HCT116 (cell line): Measurements from ENCODE around the gene CCNA2. TPM values are rescaled to one million over a fixed set of nuclear protein-coding genes. Genes with fewer than 3 reads are reported as not detected.

ENCODE experiments used
- ATAC-seq: fragments of 200-7000 bp; cut with Tn5 transposase; 2 replicates; pipeline ENCODE4 v1.9.1; 2020; ENCODE audit warnings: mild to moderate bottlenecking, moderate library complexity
- BruUV-seq: library from RNA; stranded (reverse); fragments of 400-500 nt; replicated peaks from 2 replicates; lab custom pipeline; 2021; lab: Mats Ljungman, UMichigan
- CTCF ChIA-PET: fragments of 300-600 bp; sonication (Branson Sonifier 250); formaldehyde crosslinking; loops from one replicate; lab custom pipeline; 2021; ENCODE audit warnings: antibody characterized with exemption; lab: Charles Lee
- POLR2A ChIA-PET: fragments of 300-600, 350-600 bp; sonication (Branson Sonifier 250); formaldehyde crosslinking; loops from one replicate; lab custom pipeline; 2021; ENCODE audit warnings: antibody characterized with exemption; lab: Charles Lee
- RAD21 ChIA-PET, 2 experiments: fragments of 300-600 bp; sonication (Branson Sonifier 250); formaldehyde crosslinking; loops; one replicate each; lab custom pipeline; 2023; ENCODE audit warnings: low total read pairs in 2 of 2; ENCODE audit not compliant: uncharacterized antibody in 2 of 2, unreplicated experiment in 2 of 2, low non-redundant PET in 1 of 2; lab: Charles Lee
- DNase-seq: peaks from one replicate; pipeline ENCODE4 v3.0.0-alpha.2; 2010; ENCODE audit warnings: low read depth, low spot score
- H2AFZ ChIP-seq: fragments of 200-600 bp; shearing (Covaris generic), sonication (generic); 2 replicates; pipeline ENCODE4 v1.6.1; 2017; ENCODE audit warnings: low read depth, mixed run types, mixed read lengths, antibody characterized with exemption, low read length; ENCODE audit not compliant: poor library complexity, severe bottlenecking
- H3K27ac ChIP-seq: 2 replicates; pipeline ENCODE4 v1.5.1; 2012; ENCODE audit warnings: low read depth, low read length
- H3K27me3 ChIP-seq: fragments of 200-600 bp; sonication (generic); 2 replicates; pipeline ENCODE4 v1.6.1; 2016; ENCODE audit warnings: mixed run types, low read length, mixed read lengths; ENCODE audit not compliant: insufficient read depth
- H3K36me3 ChIP-seq, 2 experiments: fragments of 200-500 bp in 1 of 2; fragments of 200-600 bp in 1 of 2; sonication (Bioruptor generic) in 1 of 2; sonication (generic) in 1 of 2; 2 replicates each; pipeline versions ENCODE4 v1.5.1 to v1.6.1; 2014 to 2016; ENCODE audit warnings: low read length in 2 of 2, inconsistent platforms in 1 of 2, mixed read lengths in 1 of 2, mixed run types in 1 of 2; ENCODE audit not compliant: insufficient read depth in 2 of 2, control insufficient read depth in 1 of 2
- H3K4me1 ChIP-seq, 2 experiments: fragments of 200-600 bp in 1 of 2; sonication (generic) in 1 of 2; 2 replicates each; pipeline versions ENCODE4 v1.5.1 to v1.6.1; 2012 to 2017; ENCODE audit warnings: low read length in 2 of 2, inconsistent platforms in 1 of 2, mild to moderate bottlenecking in 1 of 2, mixed read lengths in 1 of 2, mixed run types in 1 of 2, moderate library complexity in 1 of 2; ENCODE audit not compliant: insufficient read depth in 2 of 2, control insufficient read depth in 1 of 2
- H3K4me2 ChIP-seq: fragments of 200-600 bp; sonication (generic); 2 replicates; pipeline ENCODE4 v1.6.1; 2017; ENCODE audit warnings: mixed run types, low read length, mixed read lengths
- H3K4me3 ChIP-seq, 2 experiments: fragments of 200-600 bp in 1 of 2; sonication (generic) in 1 of 2; replicated peaks in 1 of 2; 2 replicates each; pipeline ENCODE4 v1.5.1; 2011 to 2016; ENCODE audit warnings: low read length in 2 of 2, control low read depth in 1 of 2, low read depth in 1 of 2, mild to moderate bottlenecking in 1 of 2, mixed read lengths in 1 of 2, mixed run types in 1 of 2
- H3K79me2 ChIP-seq: fragments of 200-600 bp; sonication (generic); 2 replicates; pipeline ENCODE4 v1.6.1; 2017; ENCODE audit warnings: mild to moderate bottlenecking, mixed run types, low read length, moderate library complexity, mixed read lengths; ENCODE audit not compliant: insufficient read depth
- H3K9ac ChIP-seq: fragments of 200-600 bp; sonication (generic); 2 replicates; pipeline ENCODE4 v1.6.1; 2016; ENCODE audit warnings: low read length, mixed read lengths
- H3K9me2 ChIP-seq: fragments of 200-600 bp; sonication (generic), shearing (Covaris generic); 2 replicates; pipeline ENCODE4 v1.6.1; 2017; ENCODE audit warnings: mixed run types, mild to moderate bottlenecking, moderate library complexity; ENCODE audit not compliant: insufficient read depth
- H3K9me3 ChIP-seq, 2 experiments: fragments of 200-500 bp in 1 of 2; fragments of 200-600 bp in 1 of 2; sonication (Bioruptor generic) in 1 of 2; sonication (generic) in 1 of 2; 2 replicates each; pipeline ENCODE4 v1.6.1; 2014 to 2017; ENCODE audit warnings: low read length in 2 of 2, mixed read lengths in 2 of 2, inconsistent platforms in 1 of 2, low read depth in 1 of 2, mild to moderate bottlenecking in 1 of 2, mixed run types in 1 of 2, moderate library complexity in 1 of 2; ENCODE audit not compliant: control insufficient read depth in 1 of 2, insufficient read depth in 1 of 2
- H4K20me1 ChIP-seq: fragments of 200-600 bp; sonication (generic), shearing (Covaris generic); 2 replicates; pipeline ENCODE4 v1.6.1; 2017; ENCODE audit warnings: mixed run types, mild to moderate bottlenecking, moderate library complexity; ENCODE audit not compliant: insufficient read depth
- CBX3 ChIP-seq: IDR thresholded peaks from 2 replicates; pipeline ENCODE4 v1.6.1; 2012; ENCODE audit warnings: low read depth
- ELF1 ChIP-seq: IDR thresholded peaks from 2 replicates; pipeline ENCODE4 v1.6.1; 2012; ENCODE audit warnings: low read depth, borderline replicate concordance
- POLR2A ChIP-seq: IDR thresholded peaks from 2 replicates; pipeline ENCODE4 v1.7.0; 2011; ENCODE audit warnings: borderline replicate concordance; ENCODE audit not compliant: insufficient read depth, insufficient read length; ENCODE audit errors: extremely low read depth
- RAD21 ChIP-seq: IDR thresholded peaks from 2 replicates; pipeline ENCODE4 v1.6.1; 2012; ENCODE audit warnings: low read depth, mild to moderate bottlenecking
- TCF7L2 ChIP-seq: IDR thresholded peaks from 2 replicates; pipeline ENCODE4 v1.7.0; 2011; ENCODE audit warnings: borderline replicate concordance, inconsistent platforms; ENCODE audit not compliant: insufficient read depth, insufficient read length; ENCODE audit errors: extremely low read depth
- intact Hi-C: fragments of 100-400 bp; cut with micrococcal nuclease; formaldehyde crosslinking; loops from 2 replicates; pipeline ENCODE4 v1.10.0; 2022
- total RNA-seq: library from RNA; stranded (reverse); gene quantifications from one replicate; pipeline ENCODE4 v1.2.1, GENCODE V29; 2021; ENCODE audit not compliant: unreplicated experiment
- TF ChIP-seq, protein P1 (sequence below), 3 experiments: fragments of 200-600 bp in 1 of 3; sonication (generic) in 1 of 3; IDR thresholded peaks in 2 of 3; conservative IDR thresholded peaks in 1 of 3; 2 replicates each; pipeline ENCODE4 v1.5.1; 2012 to 2017; ENCODE audit warnings: low read depth in 2 of 3, low read length in 2 of 3, antibody characterized with exemption in 1 of 3, borderline replicate concordance in 1 of 3, control low read depth in 1 of 3, mild to moderate bottlenecking in 1 of 3, mixed read lengths in 1 of 3, mixed run types in 1 of 3, moderate library complexity in 1 of 3; ENCODE audit not compliant: insufficient read depth in 1 of 3

CCNA2 gene
- total RNA-seq, 1 experiment from 2014 or later = 75.4 TPM

DNA sequence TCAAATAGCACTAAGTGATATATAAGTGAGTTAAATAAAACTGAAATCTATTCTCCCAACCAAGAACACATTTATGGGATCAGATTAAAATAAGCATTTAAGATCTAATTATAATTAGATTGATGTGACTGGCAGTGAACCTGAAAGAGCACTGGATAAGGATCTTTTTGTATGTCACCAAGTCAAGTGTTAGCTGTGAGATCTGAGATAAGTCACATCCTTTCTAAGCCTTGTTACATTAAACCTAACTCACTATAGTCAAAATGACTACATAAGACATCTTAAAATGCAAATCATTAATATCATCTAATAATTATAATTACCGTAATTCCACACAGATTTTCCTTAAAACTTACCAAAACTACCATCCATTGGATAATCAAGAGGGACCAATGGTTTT lies 1.6 kb downstream of the CCNA2 start:
- H3K4me1 ChIP-seq = peaks cover 0 to 13% of the 10 kb centered on the region in 2 experiments; a peak in 2 of 4 replicates
- H3K9me3 ChIP-seq = no peaks in the 10 kb centered on the region
- peaks cover 65% of the 10 kb centered on the region for H3K79me2 ChIP-seq
- ATAC-seq = no peak
- peak overlapping the region; percentile 94 to 98 for H3K4me3 ChIP-seq
- no peaks in the 10 kb centered on the region for H3K9me2 ChIP-seq
- no peaks in the 10 kb centered on the region for H3K27me3 ChIP-seq
- no peak for TF ChIP-seq CBX3
- TF ChIP-seq, protein P1, sequence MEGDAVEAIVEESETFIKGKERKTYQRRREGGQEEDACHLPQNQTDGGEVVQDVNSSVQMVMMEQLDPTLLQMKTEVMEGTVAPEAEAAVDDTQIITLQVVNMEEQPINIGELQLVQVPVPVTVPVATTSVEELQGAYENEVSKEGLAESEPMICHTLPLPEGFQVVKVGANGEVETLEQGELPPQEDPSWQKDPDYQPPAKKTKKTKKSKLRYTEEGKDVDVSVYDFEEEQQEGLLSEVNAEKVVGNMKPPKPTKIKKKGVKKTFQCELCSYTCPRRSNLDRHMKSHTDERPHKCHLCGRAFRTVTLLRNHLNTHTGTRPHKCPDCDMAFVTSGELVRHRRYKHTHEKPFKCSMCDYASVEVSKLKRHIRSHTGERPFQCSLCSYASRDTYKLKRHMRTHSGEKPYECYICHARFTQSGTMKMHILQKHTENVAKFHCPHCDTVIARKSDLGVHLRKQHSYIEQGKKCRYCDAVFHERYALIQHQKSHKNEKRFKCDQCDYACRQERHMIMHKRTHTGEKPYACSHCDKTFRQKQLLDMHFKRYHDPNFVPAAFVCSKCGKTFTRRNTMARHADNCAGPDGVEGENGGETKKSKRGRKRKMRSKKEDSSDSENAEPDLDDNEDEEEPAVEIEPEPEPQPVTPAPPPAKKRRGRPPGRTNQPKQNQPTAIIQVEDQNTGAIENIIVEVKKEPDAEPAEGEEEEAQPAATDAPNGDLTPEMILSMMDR (IDR thresholded peaks at IDR 0.05 in 2 of 3, conservative IDR thresholded peaks at IDR 0.05 in 1 of 3; ENCODE audit: borderline replicate concordance in 1 of 3, insufficient read depth in 1 of 3, low read depth in 2 of 3, low read length in 2 of 3) = no peak
- TF ChIP-seq POLR2A = no peak
- no peak for TF ChIP-seq ELF1
- no peak for TF ChIP-seq TCF7L2
- TF ChIP-seq RAD21 = no peak
- no TSS peak for BruUV-seq
- DNase-seq = no peak
- H3K9ac ChIP-seq = peak overlapping the region; percentile 98
- POLR2A ChIA-PET = no interaction called here
- H3K4me2 ChIP-seq = peak overlapping the region; percentile 88
- H2AFZ ChIP-seq = no peak overlapping the region
- CTCF ChIA-PET = no interaction called here
- intact Hi-C loops = no loop called here
- H4K20me1 ChIP-seq = peaks cover 15% of the 10 kb centered on the region; the same call in 1 of the 2 replicates
- no peak overlapping the region for H3K27ac ChIP-seq
- RAD21 ChIA-PET = no interaction called here
- H3K36me3 ChIP-seq = peaks cover 39 to 40% of the 10 kb centered on the region in 2 experiments
